ENCODE results near the gene LILRB4. TPM values are rescaled to one million over a fixed set of nuclear protein-coding genes. Genes with fewer than 3 reads are reported as not detected.

The LILRB4 gene
- total RNA-seq, 1 experiment from 2014 or later = not detected

- Histone ChIP-seq H2AFZ (ENCODE audit: low read length) (no peak overlapping the region), H3K18ac (ENCODE audit: insufficient read length, low read depth, low read length) (no peak overlapping the region), H2BK12ac (ENCODE audit: insufficient read length, low read depth, low read length) (no peak overlapping the region), H3K4me1 (ENCODE audit: insufficient read depth, low read length) (no peaks in the 10 kb centered on the region), H2BK5ac (ENCODE audit: insufficient read length, low read length) (no peak overlapping the region), H4K8ac (replicated peaks; ENCODE audit: insufficient read length, low read depth, low read length) (no peak overlapping the region), H3K14ac (ENCODE audit: insufficient read depth, low read length) (no peak overlapping the region), H2BK120ac (ENCODE audit: low read depth, low read length, poor library complexity, severe bottlenecking) (no peak overlapping the region), H4K5ac (ENCODE audit: insufficient read length, low read depth, low read length) (no peak overlapping the region), H3K56ac (ENCODE audit: insufficient read length, low read depth, low read length) (no peak overlapping the region), H3K27ac (ENCODE audit: insufficient read length, low read depth, low read length) (no peak overlapping the region), H3K9me3 (ENCODE audit: control insufficient read depth, low read depth, low read length) (peaks cover 69% of the 10 kb centered on the region), H2BK15ac (ENCODE audit: low read depth, low read length) (no peak overlapping the region), H3K9ac (ENCODE audit: extremely low read depth, insufficient read length, low read length) (no peak overlapping the region), H3K4ac (ENCODE audit: low read depth, low read length) (no peak overlapping the region), H3K23ac (ENCODE audit: insufficient read length, low read depth, low read length) (no peak overlapping the region), H4K20me1 (ENCODE audit: control insufficient read depth, insufficient read depth, insufficient read length) (no peaks in the 10 kb centered on the region), H3K23me2 (ENCODE audit: insufficient read length, low read depth, low read length, poor library complexity, severe bottlenecking) (no peaks in the 10 kb centered on the region), H4K91ac (ENCODE audit: insufficient read length, low read depth, low read length) (no peak overlapping the region), H3K79me1 (ENCODE audit: insufficient read depth, low read depth, low read length, poor library complexity, severe bottlenecking) (no peaks in the 10 kb centered on the region), H2BK20ac (ENCODE audit: low read depth, low read length, poor library complexity, severe bottlenecking) (no peak overlapping the region), H2AK5ac (ENCODE audit: insufficient read length, low read length) (no peak overlapping the region), H3K27me3 (ENCODE audit: insufficient read depth, low read length) (no peaks in the 10 kb centered on the region; the same call in 1 of the 2 replicates), H3K4me2 (ENCODE audit: insufficient read depth, insufficient read length, low read length) (no peak overlapping the region), H3T11ph (ENCODE audit: low read length) (no peak overlapping the region), H3K79me2 (ENCODE audit: insufficient read depth, low read length) (no peaks in the 10 kb centered on the region)
- peaks cover 4 to 28% (median 20%) of the 10 kb centered on the region in 3 experiments; a peak in 6 of 7 replicates for H3K36me3 Mint-ChIP-seq (ENCODE audit: insufficient read depth in 1 of 3, low read depth in 3 of 3)
- peaks cover 1% of the 10 kb centered on the region; the same call in 1 of the 2 replicates for H3K27me3 Mint-ChIP-seq (ENCODE audit: low read depth)
- no peak overlapping the region for H3K27ac Mint-ChIP-seq
- no CpG with 5 or more reads among the region's 8 CpGs for WGBS (ENCODE audit: extremely low coverage, insufficient read length, low lambda C conversion rate)
- peaks cover 84 to 87% of the 10 kb centered on the region in 2 experiments for H3K9me3 Mint-ChIP-seq
- no peak overlapping the region for H3K4me3 Mint-ChIP-seq
- no peak for DNase-seq
- TF ChIP-seq CTCF (conservative IDR thresholded peaks at IDR 0.05) = no peak
- H3K4me1 Mint-ChIP-seq = no peaks in the 10 kb centered on the region
These were observed 33.3 kb downstream of the LILRB4 start for GRCh38 chr19:54696117-54696548.

All from H9 (cell line).